ENCODE measurements around the gene SSBP2. TPM values are rescaled to one million over a fixed set of nuclear protein-coding genes. Genes with fewer than 3 reads are reported as not detected.

SSBP2 gene
- polyA plus RNA-seq (ENCODE audit: insufficient read length in 12 of 12), result 10 to 100 TPM in 11 of 12 donors, not detected in 1; 32.9 to 79.9 (median 63.4) TPM
- long read RNA-seq, donor 1, full-length matches to known transcripts, result 9 of 9 reads
- long read RNA-seq, donor 1, partial matches to known transcripts, result 0 of 9 reads
- long read RNA-seq, donor 1, other reads (novel, unspliced or antisense), result 0 of 9 reads
- long read RNA-seq, donor 2, full-length matches to known transcripts, result 14 of 20 reads
- long read RNA-seq, donor 2, partial matches to known transcripts, result 6 of 20 reads
- long read RNA-seq, donor 2, other reads (novel, unspliced or antisense), result 0 of 20 reads
- long read RNA-seq, donor 3, full-length matches to known transcripts, result 4 of 4 reads
- long read RNA-seq, donor 3, partial matches to known transcripts, result 0 of 4 reads
- long read RNA-seq, donor 3, other reads (novel, unspliced or antisense), result 0 of 4 reads
- long read RNA-seq, donor 4, full-length matches to known transcripts, result 4 of 4 reads
- long read RNA-seq, donor 4, partial matches to known transcripts, result 0 of 4 reads
- long read RNA-seq, donor 4, other reads (novel, unspliced or antisense), result 0 of 4 reads
- long read RNA-seq, donor 5, full-length matches to known transcripts, result 20 of 20 reads
- long read RNA-seq, donor 5, partial matches to known transcripts, result 0 of 20 reads
- long read RNA-seq, donor 5, other reads (novel, unspliced or antisense), result 0 of 20 reads
- long read RNA-seq, donor 6, full-length matches to known transcripts, result 6 of 6 reads
- long read RNA-seq, donor 6, partial matches to known transcripts, result 0 of 6 reads
- long read RNA-seq, donor 6, other reads (novel, unspliced or antisense), result 0 of 6 reads
- long read RNA-seq, donor 7, full-length matches to known transcripts, result 6 of 6 reads
- long read RNA-seq, donor 7, partial matches to known transcripts, result 0 of 6 reads
- long read RNA-seq, donor 7, other reads (novel, unspliced or antisense), result 0 of 6 reads
- long read RNA-seq, donor 8, full-length matches to known transcripts, result 19 of 19 reads
- long read RNA-seq, donor 8, partial matches to known transcripts, result 0 of 19 reads
- long read RNA-seq, donor 8, other reads (novel, unspliced or antisense), result 0 of 19 reads
- long read RNA-seq, donor 9, full-length matches to known transcripts, result 8 of 8 reads
- long read RNA-seq, donor 9, partial matches to known transcripts, result 0 of 8 reads
- long read RNA-seq, donor 9, other reads (novel, unspliced or antisense), result 0 of 8 reads
- long read RNA-seq, donor 10, full-length matches to known transcripts, result 8 of 8 reads
- long read RNA-seq, donor 10, partial matches to known transcripts, result 0 of 8 reads
- long read RNA-seq, donor 10, other reads (novel, unspliced or antisense), result 0 of 8 reads
- long read RNA-seq, donor 11, full-length matches to known transcripts, result 17 of 17 reads
- long read RNA-seq, donor 11, partial matches to known transcripts, result 0 of 17 reads
- long read RNA-seq, donor 11, other reads (novel, unspliced or antisense), result 0 of 17 reads

GRCh38 chr5:81751009-81751835 is at the start of gene SSBP2:
Gene SSBP2 (minus strand): TSS chr5:81751097. CDS start chr5:81751042, 55 bp downstream.
- DNase-seq, result peak; percentile 100

DNA sequence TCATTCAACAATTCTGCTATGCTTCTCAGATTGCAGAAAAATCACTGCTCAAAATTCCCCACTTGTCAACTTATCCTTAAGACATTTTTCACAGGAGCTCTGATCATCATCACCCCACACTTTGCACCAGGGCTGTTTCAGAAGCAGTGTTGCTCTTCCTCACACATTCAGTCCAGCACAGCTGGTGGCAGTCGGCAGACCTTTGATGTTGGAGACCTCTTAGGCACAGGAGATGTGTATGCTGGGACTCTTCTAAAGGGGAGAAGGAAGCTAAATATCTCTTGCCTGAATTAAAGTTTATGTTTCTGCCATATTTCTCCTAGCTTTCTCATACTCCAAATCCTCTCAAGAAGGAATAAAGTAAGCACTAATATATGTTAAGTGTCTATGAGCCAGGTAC is 44.8 kb upstream of the SSBP2 start:
- DNase-seq, result no peak

DNA sequence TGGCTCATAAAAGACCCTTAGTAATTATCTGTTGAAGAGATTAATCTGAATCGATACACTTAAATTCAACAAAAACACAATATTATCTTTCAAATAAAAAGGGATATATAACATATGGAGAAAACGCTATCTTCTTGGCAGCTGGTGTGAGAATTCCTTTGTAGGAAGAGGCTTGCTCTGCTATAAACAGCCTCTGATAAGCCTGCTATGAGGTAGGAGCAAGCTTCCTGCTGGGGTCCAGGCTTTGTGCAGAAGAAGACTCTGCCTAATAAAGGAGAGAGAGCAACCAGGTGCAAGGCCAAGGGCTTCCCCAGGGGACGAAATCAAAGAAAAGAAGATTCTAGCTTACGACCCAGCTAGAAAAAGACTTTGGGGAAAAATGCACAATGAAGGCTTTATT is 43.3 kb upstream of the SSBP2 start:
- no peak for DNase-seq

GRCh38 chr5:81790336-81790735 is 39.4 kb upstream of the SSBP2 start:
- no peak for DNase-seq

GRCh38 chr5:81789033-81789432 is 38.1 kb upstream of the SSBP2 start:
- DNase-seq, result no peak

DNA sequence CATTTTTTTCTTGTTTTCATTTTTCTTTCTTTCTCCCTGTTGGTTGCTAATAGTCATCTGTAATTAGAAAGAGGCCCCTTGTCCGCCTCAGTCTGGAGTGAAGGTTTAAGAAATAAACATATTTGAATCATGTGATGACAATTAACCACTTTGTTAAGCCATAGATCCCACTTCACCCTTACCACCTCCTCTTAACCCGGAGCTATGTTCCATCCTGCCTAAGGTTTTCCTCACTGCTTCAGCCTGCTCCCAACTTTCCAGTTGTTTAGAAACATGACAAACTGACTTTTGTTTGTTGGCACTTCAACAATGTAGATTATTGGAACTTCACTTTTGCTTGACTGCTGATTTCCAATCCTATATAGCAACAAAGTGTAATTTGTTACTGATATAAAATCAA is 37.4 kb upstream of the SSBP2 start:
- DNase-seq, result no peak

DNA sequence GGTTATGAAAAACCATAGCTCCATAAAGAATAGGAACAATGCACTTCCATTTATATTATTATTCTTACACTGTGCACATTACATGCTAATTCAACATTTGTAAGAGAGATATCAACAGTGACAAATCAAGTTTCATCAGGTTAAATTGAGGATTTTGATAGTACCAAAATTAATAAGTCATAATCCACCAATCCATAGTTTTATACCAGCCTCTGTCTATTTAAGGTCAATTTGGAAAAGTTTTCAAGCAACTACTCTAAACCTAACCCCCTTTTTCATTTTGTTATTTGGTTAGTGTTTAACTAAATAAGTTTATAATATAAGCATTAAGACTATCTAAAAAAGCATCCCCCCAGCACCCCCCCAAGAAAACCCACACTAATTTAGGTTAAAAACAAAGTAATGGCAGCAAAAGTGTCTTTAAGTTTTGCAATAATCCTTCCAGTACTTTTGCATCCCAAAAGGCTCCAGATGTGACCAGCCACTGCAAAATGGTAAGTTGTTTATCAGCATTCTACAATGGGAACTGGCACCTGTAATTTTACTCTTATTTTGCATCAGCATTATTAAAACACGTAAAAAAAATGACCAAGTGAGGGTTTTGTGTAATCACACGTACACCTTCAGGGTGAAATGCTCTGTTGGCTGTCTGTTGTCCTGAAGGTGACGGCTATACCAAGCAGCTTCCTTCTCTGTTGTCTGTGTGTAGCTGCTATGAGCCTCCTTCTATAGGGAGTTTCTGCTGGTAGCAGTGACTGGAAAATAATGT is 36.8 kb upstream of the SSBP2 start:
- DNase-seq, result peak; percentile 93

GRCh38 chr5:81786991-81787390 is 36.1 kb upstream of the SSBP2 start:
- DNase-seq, result no peak

DNA sequence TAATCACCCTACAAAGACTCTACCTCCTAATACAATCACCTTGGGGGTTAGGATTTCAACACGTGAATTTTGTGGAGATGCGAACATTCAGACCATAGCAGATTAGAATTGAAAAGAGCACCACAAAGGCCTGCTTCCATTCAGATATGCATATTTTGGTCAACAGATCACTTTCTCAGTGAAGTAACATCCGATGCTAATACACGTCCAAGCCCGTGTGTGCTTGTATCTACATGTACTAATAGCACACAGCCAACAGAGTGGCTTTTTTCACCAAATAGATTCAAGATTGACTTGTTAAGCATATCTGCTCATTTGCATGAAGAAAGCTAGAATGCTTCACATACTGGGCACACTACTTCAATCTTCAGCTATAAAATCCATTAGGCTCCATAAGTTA is 35.6 kb upstream of the SSBP2 start:
- no peak for DNase-seq

- no peak for DNase-seq
These were observed 34.4 kb upstream of the SSBP2 start for GRCh38 chr5:81785322-81785721.

- DNase-seq, result no peak
These were observed 32.5 kb upstream of the SSBP2 start for GRCh38 chr5:81783401-81783800.

GRCh38 chr5:81782811-81783210 is 31.9 kb upstream of the SSBP2 start:
- no peak for DNase-seq

GRCh38 chr5:81779916-81780266 is 29.0 kb upstream of the SSBP2 start:
- no peak for DNase-seq

DNA sequence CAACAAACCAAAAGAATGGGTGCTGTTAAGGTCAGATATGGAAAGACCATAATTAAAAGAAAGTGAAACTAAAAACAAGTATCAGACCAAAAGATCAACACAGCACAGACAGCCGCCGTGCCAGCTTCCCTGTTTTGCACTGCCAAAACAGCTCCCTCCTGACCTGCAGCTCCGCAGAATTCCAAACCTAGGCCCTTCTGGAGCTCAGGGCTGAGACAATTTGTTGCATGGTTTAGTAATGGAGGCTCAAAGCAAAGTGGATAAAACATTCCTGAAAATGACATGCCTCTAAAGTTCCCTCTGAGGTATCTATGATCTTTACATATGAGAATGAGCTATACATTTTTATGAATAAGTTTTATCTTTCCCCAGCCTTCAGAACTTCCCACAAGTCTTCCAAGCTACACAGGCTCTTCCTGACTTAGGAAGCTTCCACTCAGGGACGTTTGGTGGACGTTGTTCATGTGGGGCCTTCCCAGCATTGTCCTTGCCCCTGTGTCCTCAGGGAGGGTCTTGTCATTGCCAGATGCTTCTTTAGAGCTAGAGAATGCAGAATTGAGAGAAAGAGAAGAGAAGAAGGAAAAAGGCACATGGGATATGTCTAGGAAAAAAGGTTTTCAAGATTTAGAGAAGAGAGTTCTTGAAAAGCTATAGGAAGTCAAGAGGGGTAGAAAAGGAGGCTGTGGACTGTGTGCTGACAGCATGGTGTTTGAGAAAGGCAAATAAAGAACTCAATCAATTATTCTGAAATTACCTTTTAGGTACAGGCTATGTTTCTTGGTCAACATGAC is 28.4 kb upstream of the SSBP2 start:
- peak; percentile 49 for DNase-seq

DNA sequence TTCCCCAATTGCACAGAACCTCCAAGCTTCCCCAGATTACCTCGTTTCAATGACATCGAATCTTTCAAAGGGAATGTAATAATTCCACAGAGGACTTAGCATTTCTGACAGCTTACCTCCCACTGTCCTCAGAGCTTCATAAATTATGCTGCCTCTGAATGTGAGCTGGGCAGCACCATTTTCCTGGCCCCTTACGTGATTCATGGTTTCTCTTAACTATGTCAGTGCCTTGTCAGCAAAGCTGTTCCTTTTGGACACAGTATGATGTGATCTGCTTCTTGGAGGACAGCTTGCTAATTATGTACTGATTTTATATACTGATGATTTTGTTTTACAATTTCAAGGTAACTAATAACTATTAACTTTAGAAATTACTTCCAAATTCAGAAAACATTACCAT is 27.7 kb upstream of the SSBP2 start:
- DNase-seq, result no peak

DNA sequence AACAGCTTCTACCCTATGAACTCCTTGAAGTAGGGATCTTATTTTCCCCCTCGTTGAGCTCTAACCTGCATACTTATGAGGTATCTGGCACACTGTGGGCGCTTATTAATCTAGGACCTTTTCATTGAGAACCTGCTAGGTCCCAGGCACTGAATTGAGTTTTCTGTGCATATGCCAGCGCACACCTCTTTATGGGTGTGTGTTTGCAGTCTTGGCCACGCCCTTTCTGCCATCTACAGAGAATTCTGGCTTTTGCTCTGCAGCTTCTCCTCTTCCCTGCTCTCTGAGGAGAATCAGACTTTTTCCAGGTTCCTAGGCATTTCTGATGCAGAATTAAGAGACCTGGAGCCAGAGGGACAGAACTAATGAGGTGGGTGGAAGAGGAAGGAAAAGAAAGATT is 25.4 kb upstream of the SSBP2 start:
- DNase-seq, result no peak

DNA sequence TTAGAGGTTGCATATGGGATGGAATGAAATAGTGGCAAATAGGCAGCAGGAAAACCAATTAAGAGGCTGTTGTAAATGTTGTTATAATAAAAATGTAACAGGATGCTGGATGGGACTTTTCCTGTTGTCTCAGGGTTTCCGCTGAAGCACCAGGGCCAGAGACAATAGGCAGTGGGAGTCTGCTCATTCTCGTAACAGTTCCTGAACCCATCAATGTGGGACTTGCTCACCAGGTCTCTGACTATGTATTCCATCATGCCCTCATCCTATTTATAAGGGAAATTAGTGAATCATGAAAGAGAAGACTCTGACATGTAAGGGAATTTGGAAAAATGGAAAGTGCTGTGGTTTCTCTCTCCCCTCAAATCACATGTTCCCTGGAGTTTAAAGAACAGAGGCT is 23.5 kb upstream of the SSBP2 start:
- no peak for DNase-seq

DNA sequence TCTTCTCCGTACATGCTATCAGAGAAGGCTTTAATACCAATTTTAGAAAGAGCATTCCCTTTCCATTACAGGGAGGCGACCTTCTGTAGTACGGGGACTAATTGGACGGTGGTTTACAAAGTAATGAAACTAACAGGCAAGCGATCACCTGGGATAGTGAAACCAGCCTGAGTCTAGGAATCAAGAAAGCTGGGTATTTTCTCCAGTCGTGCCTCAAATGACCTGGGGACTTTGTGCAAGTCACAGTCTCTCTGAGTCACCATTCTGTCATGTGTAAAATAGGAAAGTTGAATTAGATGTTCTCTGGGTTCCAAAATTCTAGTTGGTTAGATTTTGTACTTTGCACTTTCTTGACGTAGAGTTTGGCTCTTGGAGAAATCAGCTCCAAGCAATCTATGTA is 22.7 kb upstream of the SSBP2 start:
- no peak for DNase-seq

DNA sequence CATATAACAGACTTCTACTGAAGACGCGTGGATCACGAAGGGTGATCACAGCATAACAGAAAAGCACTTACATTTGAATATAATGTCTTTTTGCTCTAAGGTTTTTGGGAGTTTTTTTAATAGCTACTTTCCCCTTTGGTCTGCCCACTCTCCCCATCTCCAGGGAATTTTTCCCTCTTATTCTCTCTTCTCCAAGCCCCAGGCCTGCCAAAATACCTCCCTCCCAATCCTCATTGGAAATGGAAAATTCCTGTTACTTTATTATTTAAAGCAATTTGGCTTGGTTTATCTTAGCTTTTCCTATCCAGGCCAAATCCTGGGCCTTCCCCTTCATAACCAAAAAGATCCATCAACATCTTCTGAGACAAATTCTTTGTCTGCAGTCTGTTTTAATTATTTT is 22.3 kb upstream of the SSBP2 start:
- no peak for DNase-seq
